CD4-positive, alpha-beta T cell treated with Interleukin-2 at 100 ng/mL for 4 hours (primary cell): ENCODE measurements around the gene SGK1.
"Not testable (repeated sequence)": the region's sequence is repeated elsewhere in the genome, so short reads cannot be mapped to it uniquely, and the experiment has no call there.

Experiments
- DNase-seq: peaks from one replicate; pipeline ENCODE4 v3.0.0-alpha.2; 2020; ENCODE audit warnings: low spot score

Gene SGK1

DNA sequence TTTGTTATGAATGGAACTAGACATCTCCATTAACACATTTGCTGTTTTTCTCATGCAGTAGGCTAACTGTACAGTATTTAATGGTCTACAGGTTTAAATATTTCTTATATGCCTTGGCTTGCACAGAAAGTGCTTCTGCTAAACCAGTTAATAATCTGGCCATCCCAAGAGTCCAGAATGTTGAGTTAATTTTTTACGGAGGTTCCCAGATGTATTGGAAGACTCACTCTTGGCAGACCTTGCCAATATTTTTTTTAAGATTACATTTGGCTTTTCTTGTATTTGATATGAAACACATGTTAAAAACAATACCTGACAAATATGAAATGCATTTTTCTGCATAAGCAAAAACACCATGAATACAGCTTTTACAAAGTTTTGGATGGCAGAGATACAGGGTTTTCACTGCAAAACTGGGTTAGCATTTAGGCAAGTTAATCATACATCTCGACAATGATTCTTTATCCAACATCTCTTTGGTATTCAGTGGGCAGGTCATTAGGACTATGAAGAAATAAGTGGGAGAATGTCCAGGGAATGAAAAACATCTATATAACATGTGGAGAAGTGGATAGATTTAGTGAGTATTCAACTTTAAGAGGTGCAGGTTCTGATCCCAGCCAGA is 94.0 kb downstream of the SGK1 start:
- no peak for DNase-seq

- no peak for DNase-seq
Measured at GRCh38 chr6:134221250-134221649, 96.7 kb downstream of the SGK1 start.

- no peak for DNase-seq
Measured at GRCh38 chr6:134217798-134218140, 100.1 kb downstream of the SGK1 start.

- no peak for DNase-seq
Measured at GRCh38 chr6:134217105-134217797, 100.7 kb downstream of the SGK1 start.

GRCh38 chr6:134216301-134217010 is 101.5 kb downstream of the SGK1 start:
- DNase-seq = no peak

DNA sequence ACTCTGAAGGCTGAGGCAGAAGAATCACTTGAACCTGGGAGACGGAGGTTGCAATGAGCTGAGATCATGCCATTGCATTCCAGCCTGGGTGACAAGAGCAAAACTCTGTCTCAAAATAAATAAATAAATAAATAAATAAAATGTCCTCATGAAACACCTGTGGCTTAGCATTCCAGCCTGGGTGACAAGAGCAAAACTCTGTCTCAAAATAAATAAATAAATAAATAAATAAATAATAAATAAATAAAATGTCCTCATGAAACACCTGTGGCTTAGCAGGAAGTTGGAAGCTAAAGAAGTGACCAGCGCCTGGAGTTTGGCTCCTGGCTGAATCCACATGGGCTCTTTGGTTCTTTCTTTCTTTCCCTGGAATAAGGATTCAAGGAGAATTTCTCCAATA is 104.5 kb downstream of the SGK1 start:
- DNase-seq = not testable (repeated sequence)

DNA sequence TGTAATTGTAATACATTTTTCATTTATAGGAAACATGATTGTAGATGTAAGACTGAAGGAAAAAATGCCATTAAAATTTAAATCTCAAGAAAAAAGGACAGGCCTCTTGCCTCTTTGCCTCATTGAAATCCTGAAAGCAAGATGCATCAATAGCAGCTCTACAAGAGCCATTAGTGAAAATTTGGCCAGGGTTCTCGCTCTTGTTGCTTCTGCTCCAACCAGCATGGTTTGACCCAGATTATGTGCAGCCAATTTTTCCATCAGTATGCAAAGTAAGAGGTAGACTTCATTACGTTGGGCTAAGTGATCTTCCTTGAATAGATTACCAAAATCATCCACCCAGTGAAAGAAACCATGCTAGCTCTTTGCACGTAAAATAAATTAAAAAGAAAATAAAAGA is 106.6 kb downstream of the SGK1 start:
- no peak for DNase-seq

- no peak for DNase-seq
Measured at GRCh38 chr6:134207421-134207820, 110.5 kb downstream of the SGK1 start.

DNA sequence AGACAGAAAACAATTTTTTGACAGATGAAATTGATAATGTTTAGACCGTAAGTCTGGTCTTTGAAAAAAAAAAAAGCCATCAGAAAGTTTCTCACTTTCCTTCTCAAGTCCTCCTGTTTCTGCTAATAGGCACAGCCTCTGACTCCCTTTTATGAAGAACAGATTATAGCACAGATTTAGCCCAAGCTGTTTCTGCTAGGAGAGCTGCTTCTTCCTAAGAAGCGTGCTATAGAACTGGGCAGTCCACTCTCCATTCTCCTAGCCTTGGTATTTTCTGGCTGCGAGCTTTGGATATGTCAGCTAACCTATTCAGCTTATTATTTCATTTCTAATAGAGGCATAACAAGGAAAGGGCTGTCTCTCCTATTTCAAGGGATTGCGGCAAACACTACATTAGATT is 112.5 kb downstream of the SGK1 start:
- DNase-seq = no peak

DNA sequence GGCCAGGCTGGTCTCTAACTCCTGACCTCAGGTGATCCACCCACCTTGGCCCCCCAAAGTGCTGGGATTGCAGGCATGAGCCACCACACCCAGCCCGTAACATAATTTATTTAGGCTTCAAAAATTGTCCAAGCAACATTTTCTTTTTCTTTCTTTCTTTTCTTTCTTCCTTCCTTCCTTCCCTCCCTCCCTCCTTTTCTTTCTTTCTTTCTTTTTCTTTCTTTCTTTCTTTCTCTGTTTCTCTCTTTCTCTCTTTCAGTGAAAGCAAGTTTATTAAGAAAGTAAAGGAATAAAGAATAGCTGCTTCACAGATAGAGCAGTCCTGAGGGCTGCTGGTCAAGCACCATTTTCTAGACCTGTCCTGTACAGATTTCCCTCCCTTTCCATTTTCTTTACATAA is 113.2 kb downstream of the SGK1 start:
- not testable (repeated sequence) for DNase-seq

GRCh38 chr6:134204031-134204430 is 113.9 kb downstream of the SGK1 start:
- no peak for DNase-seq

GRCh38 chr6:134201716-134202115 is 116.2 kb downstream of the SGK1 start:
- DNase-seq = no peak

DNA sequence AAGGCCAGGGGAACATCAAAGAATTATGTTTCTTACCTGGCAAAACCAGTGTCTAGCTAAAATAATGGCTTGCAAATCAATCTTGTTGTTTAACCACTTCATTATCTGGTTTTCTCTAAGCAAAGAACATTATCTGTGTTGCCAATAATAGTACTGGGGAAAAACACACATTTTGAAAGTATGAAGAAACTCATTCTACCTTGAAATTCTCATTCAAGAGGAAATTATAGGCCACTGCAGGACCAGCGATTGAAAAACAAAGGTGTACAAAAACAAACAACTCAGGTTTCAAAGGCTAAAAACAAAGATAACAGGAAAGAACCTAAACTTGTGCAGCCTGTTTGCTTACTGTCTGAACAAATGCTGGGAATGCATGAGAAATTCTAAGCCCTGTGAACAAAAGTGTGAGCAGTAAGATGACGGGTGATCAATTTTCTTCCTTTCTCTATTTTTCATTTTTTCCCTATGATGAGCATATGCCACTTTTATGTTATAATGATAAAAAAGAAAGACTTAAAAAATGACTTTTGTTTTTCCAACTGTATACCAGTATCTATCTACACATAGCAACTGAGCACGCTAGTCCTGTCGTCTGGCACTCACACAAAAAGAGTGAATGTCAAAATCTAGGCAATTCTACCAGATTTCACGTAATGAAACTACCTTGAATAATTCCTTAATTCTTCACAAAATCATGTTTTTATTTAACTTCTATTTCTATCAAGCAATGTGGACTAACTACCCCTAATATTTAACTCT is 117.9 kb downstream of the SGK1 start:
- no peak for DNase-seq

- DNase-seq = no peak
Measured at GRCh38 chr6:134198093-134198492, 119.8 kb downstream of the SGK1 start.

DNA sequence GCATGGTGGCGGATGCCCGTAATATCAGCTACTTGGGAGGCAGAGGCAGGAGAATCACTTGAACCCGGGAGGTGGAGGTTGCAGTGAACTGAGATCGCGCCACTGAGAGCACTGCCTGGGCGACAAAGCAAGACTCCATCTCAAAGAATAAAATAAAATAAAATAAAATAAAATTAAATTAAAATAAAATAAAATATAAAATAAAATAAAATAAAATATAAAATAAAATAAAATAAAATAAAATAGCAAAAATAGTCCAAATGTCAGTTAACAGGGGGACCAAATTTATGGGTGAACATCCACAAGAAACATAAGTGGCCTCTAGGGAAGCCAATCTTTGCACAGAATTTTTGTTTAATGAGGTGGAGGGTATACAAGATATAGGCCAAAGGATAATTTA is 120.2 kb downstream of the SGK1 start:
- not testable (repeated sequence) for DNase-seq

DNA sequence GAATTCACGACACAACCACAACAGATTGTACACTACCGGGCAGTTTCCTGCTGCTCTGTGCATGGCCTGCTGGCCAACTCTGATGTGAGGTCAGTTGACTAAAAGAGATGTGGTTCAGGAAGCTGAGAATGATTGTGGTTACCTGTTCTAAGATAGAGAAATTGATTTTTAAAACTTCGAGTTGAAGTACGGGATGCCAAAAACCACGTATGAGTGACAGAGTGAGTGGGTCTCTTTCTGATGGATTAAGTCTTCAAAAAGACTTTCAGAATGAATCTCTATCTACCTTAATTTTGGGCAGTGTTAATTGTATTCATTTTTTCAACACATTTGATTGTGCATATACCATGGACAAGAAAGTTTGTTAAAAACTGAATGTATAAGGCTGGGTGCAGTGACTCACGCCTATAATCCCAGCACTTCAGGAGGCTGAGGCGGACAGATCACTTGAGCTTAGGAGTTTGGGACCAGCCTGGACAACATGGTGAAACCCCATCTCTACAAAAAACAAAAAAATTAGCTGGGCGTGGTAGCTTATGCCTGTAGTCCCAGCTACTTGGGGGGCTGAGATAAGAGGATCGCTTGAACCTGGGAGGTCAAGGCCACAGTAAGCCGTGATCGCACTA is 121.2 kb downstream of the SGK1 start:
- no peak for DNase-seq

- DNase-seq = no peak
Measured at GRCh38 chr6:134195985-134196384, 121.9 kb downstream of the SGK1 start.

DNA sequence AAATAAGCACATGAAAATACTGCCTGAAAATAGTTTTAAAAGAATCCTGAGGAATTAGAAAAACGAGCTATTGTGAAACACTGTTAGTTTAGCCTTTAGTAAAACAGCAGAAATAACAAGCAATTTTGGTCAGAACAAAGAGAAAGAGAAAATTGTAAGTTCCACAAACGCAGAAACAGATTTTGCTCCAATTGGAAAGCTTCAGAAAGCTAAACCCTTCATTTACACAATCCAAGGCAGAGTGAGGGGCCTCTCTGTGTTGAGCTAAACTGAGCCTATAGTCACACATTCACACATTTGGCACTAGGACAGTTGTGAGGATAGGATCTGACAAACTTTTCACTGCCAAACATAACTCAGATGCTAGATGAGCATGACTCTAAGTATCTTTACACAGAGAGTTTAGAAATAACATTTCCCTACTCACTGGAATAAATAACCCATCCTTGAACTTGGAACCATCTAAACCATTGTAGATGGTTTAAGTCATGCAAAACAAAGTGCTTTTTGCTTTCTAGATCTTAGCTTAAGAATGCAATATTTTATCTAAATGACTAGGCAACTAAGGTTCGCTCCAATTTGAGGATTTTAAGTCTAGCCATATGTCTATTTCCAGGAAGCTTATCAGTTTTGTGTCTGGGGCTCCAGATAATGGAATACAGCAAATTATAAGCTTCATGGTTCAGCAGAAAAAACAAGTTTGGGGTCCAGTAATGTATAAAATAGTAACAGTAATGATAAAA is 122.6 kb downstream of the SGK1 start:
- no peak for DNase-seq

DNA sequence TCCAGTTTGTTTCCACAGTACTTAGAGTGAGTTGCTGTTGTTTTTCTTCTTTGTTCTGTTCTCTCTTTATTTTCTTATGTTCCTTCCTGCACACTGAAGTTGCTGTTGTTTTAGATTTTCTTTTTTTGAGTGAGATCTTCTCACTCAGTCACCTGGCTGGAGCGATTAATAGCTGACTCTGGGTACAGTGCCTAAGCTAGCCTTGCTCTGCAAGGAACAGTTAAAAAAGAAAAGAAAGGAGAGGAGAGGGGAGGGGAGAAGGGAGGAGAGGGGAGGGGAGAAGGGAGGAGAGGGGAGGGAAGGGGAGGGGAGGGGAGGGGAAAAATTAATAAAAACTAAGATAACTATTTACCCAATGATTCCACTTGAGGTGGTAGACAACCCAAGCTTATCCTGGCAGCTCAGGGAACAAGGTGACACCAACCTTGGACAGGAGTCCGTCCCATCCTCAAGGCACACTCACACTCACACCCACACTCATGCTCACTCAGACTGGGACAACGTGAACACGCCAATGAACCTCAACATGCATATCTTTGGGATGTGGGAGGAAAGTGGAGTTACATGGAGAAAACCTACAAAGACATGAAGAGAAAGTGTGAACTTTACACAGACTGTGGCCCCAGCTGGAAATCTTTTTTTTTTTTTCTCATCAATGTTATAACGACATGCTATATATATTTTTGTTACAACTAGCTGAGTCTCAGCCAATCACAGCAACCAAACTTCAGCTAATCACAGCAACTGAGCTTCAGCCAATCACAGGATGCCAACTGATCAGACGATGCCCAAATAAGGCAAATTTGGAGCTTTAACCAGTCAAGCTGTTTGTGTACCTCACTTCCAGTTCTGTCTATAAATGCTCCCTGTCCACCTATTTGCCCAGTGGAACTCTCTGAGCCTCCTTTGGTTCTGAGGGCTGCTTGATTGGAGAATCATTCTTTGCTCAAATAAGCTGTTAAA is 124.1 kb downstream of the SGK1 start:
- DNase-seq = no peak

DNA sequence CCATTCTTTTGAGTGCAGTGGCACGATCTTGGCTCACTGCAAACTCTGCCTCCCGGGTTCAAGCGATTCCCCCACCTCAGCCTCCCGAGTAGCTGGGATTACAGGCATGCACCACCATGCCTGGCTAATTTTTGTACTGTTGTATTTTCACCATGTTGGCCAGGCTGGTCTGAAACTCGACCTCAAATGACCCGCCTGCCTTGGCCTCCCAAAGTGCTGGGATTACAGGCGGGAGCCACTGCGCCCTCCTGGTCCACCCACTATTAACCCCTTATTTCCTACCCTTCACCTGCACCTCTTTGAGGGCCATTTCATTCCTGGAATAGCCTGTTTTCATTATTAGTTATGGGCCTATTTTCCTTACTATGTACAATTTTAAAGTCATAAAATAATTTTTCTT is 125.3 kb downstream of the SGK1 start:
- DNase-seq = not testable (repeated sequence)
